ENCODE results near the gene ADGRB3.

Gene ADGRB3

DNA sequence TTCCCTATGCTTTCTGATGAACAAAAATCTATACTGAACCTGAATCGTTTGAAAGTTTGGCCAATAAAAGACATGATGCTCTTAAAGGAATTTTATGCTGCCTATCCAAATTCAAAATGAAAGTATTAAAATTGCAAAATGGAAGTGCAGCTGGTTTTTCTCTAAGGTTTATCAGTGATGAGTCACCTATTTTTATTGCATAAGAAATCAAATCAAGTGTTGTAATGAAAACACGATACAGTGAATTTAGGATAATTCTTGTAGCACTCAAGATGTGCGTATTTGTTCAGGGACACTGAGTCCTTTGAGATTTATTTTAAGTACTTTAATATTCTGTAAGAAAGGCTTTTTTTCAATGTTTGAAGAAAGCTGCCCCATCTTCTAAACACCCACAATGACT is 409.5 kb downstream of the ADGRB3 start:
- TF ChIP-seq, protein P1, sequence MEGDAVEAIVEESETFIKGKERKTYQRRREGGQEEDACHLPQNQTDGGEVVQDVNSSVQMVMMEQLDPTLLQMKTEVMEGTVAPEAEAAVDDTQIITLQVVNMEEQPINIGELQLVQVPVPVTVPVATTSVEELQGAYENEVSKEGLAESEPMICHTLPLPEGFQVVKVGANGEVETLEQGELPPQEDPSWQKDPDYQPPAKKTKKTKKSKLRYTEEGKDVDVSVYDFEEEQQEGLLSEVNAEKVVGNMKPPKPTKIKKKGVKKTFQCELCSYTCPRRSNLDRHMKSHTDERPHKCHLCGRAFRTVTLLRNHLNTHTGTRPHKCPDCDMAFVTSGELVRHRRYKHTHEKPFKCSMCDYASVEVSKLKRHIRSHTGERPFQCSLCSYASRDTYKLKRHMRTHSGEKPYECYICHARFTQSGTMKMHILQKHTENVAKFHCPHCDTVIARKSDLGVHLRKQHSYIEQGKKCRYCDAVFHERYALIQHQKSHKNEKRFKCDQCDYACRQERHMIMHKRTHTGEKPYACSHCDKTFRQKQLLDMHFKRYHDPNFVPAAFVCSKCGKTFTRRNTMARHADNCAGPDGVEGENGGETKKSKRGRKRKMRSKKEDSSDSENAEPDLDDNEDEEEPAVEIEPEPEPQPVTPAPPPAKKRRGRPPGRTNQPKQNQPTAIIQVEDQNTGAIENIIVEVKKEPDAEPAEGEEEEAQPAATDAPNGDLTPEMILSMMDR (IDR thresholded peaks at IDR 0.05; ENCODE audit: insufficient read depth, low read length, poor library complexity, severe bottlenecking), result no peak
- DNase-seq (ENCODE audit: extremely low read depth, insufficient read length), result no peak
- no peaks in the 10 kb centered on the region for H3K27me3 ChIP-seq (replicated peaks; ENCODE audit: control insufficient read depth, insufficient read depth, low read length)
- H3K36me3 ChIP-seq (ENCODE audit: control insufficient read depth, insufficient read depth, low read length), result no peaks in the 10 kb centered on the region
- no peak overlapping the region for H3K4me3 ChIP-seq (replicated peaks; ENCODE audit: low read depth, low read length)

DNA sequence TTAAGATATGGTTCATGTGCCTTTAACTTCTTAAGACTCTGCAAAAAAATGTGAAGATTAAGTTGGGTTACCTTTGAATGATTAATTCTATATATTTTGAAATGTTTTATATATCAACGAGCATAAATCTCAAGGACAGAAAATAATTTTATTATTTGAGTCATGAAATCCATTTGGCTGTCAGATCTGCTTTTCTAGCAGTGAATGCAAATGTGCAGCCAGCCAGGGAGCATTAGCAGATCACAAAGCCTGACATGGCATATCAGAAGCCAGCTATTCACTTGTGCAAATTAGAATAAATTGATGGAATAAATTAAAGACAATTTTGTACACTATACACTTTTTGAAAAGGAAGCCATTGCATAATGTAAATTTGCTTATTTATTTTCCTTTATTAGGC is 424.3 kb downstream of the ADGRB3 start:
- H3K27me3 ChIP-seq (replicated peaks; ENCODE audit: control insufficient read depth, insufficient read depth, low read length), result no peaks in the 10 kb centered on the region
- DNase-seq (ENCODE audit: extremely low read depth, insufficient read length), result no peak
- TF ChIP-seq, protein P1 (IDR thresholded peaks at IDR 0.05; ENCODE audit: insufficient read depth, low read length, poor library complexity, severe bottlenecking), result no peak
- H3K4me3 ChIP-seq (replicated peaks; ENCODE audit: low read depth, low read length), result no peak overlapping the region
- no peaks in the 10 kb centered on the region for H3K36me3 ChIP-seq (ENCODE audit: control insufficient read depth, insufficient read depth, low read length)

DNA sequence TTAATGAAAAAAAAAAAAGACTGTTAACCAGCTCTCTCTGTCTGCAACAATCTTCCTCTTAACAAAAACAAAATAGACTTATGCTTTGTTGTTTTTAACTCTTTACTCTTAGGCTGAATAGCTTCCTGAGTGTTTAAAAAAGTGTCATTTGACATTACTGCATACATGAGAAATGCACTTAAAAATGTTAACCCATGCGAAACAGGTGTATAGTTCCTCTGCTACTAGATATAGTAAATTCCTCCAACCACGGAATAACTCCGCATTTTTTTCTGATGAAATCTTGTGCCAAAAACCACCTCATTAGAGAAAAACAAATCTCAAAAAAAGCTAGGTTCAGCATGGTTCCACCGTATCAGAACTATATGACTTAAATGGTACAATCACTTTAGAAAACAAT is 426.0 kb downstream of the ADGRB3 start:
- H3K27me3 ChIP-seq (replicated peaks; ENCODE audit: control insufficient read depth, insufficient read depth, low read length), result no peaks in the 10 kb centered on the region
- TF ChIP-seq, protein P1 (IDR thresholded peaks at IDR 0.05; ENCODE audit: insufficient read depth, low read length, poor library complexity, severe bottlenecking), result no peak
- H3K4me3 ChIP-seq (replicated peaks; ENCODE audit: low read depth, low read length), result no peak overlapping the region
- H3K36me3 ChIP-seq (ENCODE audit: control insufficient read depth, insufficient read depth, low read length), result no peaks in the 10 kb centered on the region
- no peak for DNase-seq (ENCODE audit: extremely low read depth, insufficient read length)

DNA sequence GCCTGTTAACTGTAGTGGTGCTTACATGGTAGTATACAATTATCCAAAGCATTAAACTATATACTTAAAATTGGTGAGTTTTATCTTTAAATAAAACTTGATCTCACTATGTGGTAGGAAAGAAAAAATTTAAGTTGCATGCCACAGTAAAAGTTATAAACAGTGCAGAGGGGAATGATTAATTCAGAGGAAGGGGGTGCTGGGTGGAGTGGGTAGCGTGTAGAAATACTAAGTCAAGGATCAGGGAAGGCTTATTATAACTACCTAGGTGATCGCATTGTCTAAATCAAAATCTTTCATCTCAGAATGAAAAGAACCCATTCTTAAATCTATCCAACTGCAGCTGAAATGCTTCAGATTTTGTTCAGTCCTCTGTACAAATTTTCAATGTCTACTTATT is 428.3 kb downstream of the ADGRB3 start:
- Histone ChIP-seq H3K27me3 (replicated peaks; ENCODE audit: control insufficient read depth, insufficient read depth, low read length) (no peaks in the 10 kb centered on the region), H3K4me3 (replicated peaks; ENCODE audit: low read depth, low read length) (no peak overlapping the region), H3K36me3 (ENCODE audit: control insufficient read depth, insufficient read depth, low read length) (no peaks in the 10 kb centered on the region)
- DNase-seq (ENCODE audit: extremely low read depth, insufficient read length), result no peak
- TF ChIP-seq, protein P1 (IDR thresholded peaks at IDR 0.05; ENCODE audit: insufficient read depth, low read length, poor library complexity, severe bottlenecking), result no peak

DNA sequence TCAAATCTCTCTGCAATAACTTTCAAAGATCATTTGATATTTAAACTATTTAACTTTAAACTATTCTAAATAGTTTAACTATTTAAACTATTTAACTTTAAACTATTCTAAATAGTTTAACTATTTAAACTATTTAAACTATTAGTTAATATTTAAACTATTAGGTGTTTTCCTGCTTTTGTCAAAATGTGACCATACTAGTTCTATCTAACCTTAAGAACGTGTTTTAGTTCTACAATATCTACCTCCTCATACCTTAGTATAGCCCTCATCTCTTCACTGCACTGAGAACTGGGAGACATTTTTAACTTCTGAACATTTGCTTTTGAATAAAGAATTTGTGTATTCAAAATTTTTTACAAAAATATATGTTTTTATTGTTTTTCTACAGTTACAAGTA is 429.1 kb downstream of the ADGRB3 start:
- Histone ChIP-seq H3K4me3 (replicated peaks; ENCODE audit: low read depth, low read length) (no peak overlapping the region), H3K27me3 (replicated peaks; ENCODE audit: control insufficient read depth, insufficient read depth, low read length) (no peaks in the 10 kb centered on the region), H3K36me3 (ENCODE audit: control insufficient read depth, insufficient read depth, low read length) (no peaks in the 10 kb centered on the region)
- no peak for DNase-seq (ENCODE audit: extremely low read depth, insufficient read length)
- TF ChIP-seq, protein P1 (IDR thresholded peaks at IDR 0.05; ENCODE audit: insufficient read depth, low read length, poor library complexity, severe bottlenecking), result no peak

DNA sequence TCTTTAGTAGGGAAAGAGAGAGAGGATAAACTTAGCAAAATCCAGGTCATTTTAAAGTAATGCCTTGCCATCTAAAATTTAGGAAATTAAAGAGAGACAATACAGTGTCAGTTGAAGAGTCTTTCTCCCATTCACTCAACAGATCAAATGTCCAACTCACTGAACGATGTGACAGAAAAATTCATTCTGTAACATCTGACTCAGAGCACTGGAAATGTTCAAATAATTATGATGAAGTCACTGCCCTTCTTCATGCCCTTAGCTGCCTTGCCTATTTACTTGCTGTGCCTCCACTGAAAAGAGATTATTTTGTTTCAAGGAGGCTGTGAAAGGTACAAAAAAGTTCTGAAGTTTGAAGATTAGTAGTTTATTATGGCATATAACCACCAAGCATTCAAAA is 434.8 kb downstream of the ADGRB3 start:
- Histone ChIP-seq H3K27me3 (replicated peaks; ENCODE audit: control insufficient read depth, insufficient read depth, low read length) (no peaks in the 10 kb centered on the region), H3K36me3 (ENCODE audit: control insufficient read depth, insufficient read depth, low read length) (no peaks in the 10 kb centered on the region), H3K4me3 (replicated peaks; ENCODE audit: low read depth, low read length) (no peak overlapping the region)
- TF ChIP-seq, protein P1 (IDR thresholded peaks at IDR 0.05; ENCODE audit: insufficient read depth, low read length, poor library complexity, severe bottlenecking), result no peak
- DNase-seq (ENCODE audit: extremely low read depth, insufficient read length), result no peak

Measured in GM06990 (cell line).